SK-N-SH treated with all-trans-retinoic acid at 6 μM for 48 hours (cell line): ENCODE results near the gene CD3D.

Source experiments
- ATAC-seq: fragments of 200-7000 bp; cut with Tn5 transposase; 3 replicates; pipeline ENCODE4 v1.9.1; 2020; ENCODE audit warnings: mild to moderate bottlenecking, moderate library complexity
- BACH2 ChIP-seq: fragments of 250-450 bp; sonication (Bioruptor Pico); IDR thresholded peaks from 2 replicates; pipeline ENCODE4 v1.9.0; 2021; ENCODE audit warnings: mild to moderate bottlenecking, borderline replicate concordance
- CREB5 ChIP-seq: fragments of 250-450 bp; sonication (Bioruptor Pico); IDR thresholded peaks from 2 replicates; pipeline ENCODE4 v1.5.1; 2020; ENCODE audit warnings: low read depth, mild to moderate bottlenecking, moderate library complexity
- CSDC2 ChIP-seq: fragments of 250-450 bp; sonication (Bioruptor Pico); IDR thresholded peaks from 2 replicates; pipeline ENCODE4 v1.5.0; 2020; ENCODE audit warnings: mild to moderate bottlenecking, moderate library complexity
- ESRRG ChIP-seq: fragments of 250-450 bp; sonication (Bioruptor Pico); IDR thresholded peaks from 2 replicates; pipeline ENCODE4 v1.6.1; 2021; ENCODE audit warnings: mild to moderate bottlenecking
- GLIS3 ChIP-seq: fragments of 250-450 bp; sonication (Bioruptor Pico); IDR thresholded peaks from 2 replicates; pipeline ENCODE4 v1.5.0; 2020; ENCODE audit warnings: mild to moderate bottlenecking, moderate library complexity
- ISL1 ChIP-seq: fragments of 250-450 bp; sonication (Bioruptor Pico); IDR thresholded peaks from 2 replicates; pipeline ENCODE4 v2.1.2; 2022; ENCODE audit warnings: mild to moderate bottlenecking, moderate library complexity
- OSR1 ChIP-seq: fragments of 250-450 bp; sonication (Bioruptor Pico); IDR thresholded peaks from 2 replicates; pipeline ENCODE4 v1.8.0; 2022; ENCODE audit warnings: moderate library complexity, mild to moderate bottlenecking, inconsistent platforms
- POU6F1 ChIP-seq: fragments of 250-450 bp; sonication (Bioruptor Pico); IDR thresholded peaks from 2 replicates; pipeline ENCODE4 v1.8.0; 2021; ENCODE audit warnings: low read depth, mild to moderate bottlenecking, moderate library complexity, borderline replicate concordance
- PPARA ChIP-seq: fragments of 250-450 bp; sonication (Bioruptor Pico); IDR thresholded peaks from 2 replicates; pipeline ENCODE4 v1.5.0; 2020; ENCODE audit warnings: mild to moderate bottlenecking, borderline replicate concordance
- TCF4 ChIP-seq: fragments of 250-450 bp; sonication (Bioruptor Pico); IDR thresholded peaks from 2 replicates; pipeline ENCODE4 v1.8.0; 2021; ENCODE audit warnings: mild to moderate bottlenecking, moderate library complexity, borderline replicate concordance
- ZC3H10 ChIP-seq: fragments of 250-450 bp; sonication (Bioruptor Pico); IDR thresholded peaks from 2 replicates; pipeline ENCODE4 v1.5.1; 2021; ENCODE audit warnings: mild to moderate bottlenecking, moderate library complexity
- ZFP3 ChIP-seq: fragments of 250-450 bp; sonication (Bioruptor Pico); IDR thresholded peaks from 2 replicates; pipeline ENCODE4 v1.5.0; 2020; ENCODE audit warnings: mild to moderate bottlenecking, moderate library complexity
- ZFP30 ChIP-seq: fragments of 450-650 bp; formaldehyde crosslinking; IDR thresholded peaks from 2 replicates; pipeline ENCODE4 v1.5.0; 2022; ENCODE audit warnings: mild to moderate bottlenecking, moderate library complexity
- ZNF565 ChIP-seq: fragments of 450-650 bp; formaldehyde crosslinking; conservative IDR thresholded peaks from 2 replicates; pipeline ENCODE4 v1.5.0; 2020; ENCODE audit warnings: low read depth, mild to moderate bottlenecking, moderate library complexity
- ZNF70 ChIP-seq: fragments of 450-650 bp; formaldehyde crosslinking; IDR thresholded peaks from 2 replicates; pipeline ENCODE4 v1.5.0; 2020; ENCODE audit warnings: mild to moderate bottlenecking, moderate library complexity
- ZNF8 ChIP-seq: fragments of 450-650 bp; formaldehyde crosslinking; IDR thresholded peaks from 2 replicates; pipeline ENCODE4 v1.5.0; 2020; ENCODE audit warnings: mild to moderate bottlenecking, moderate library complexity
- TF ChIP-seq, protein P1 (sequence below): fragments of 250-450 bp; sonication (Bioruptor Pico); IDR thresholded peaks from 2 replicates; pipeline ENCODE4 v1.5.0; 2020; ENCODE audit warnings: mild to moderate bottlenecking, moderate library complexity
- TF ChIP-seq, protein P2 (sequence below): fragments of 250-450 bp; sonication (Bioruptor Pico); IDR thresholded peaks from 2 replicates; pipeline ENCODE4 v1.8.0; 2020; ENCODE audit warnings: mild to moderate bottlenecking, moderate library complexity, borderline replicate concordance

CD3D gene

GRCh38 chr11:118340449-118340848 lies 2.1 kb downstream of the CD3D start:
- TF ChIP-seq CREB5 (no peak), TCF4 (CRISPR knock-in tag) (no peak)
- TF ChIP-seq, protein P1, sequence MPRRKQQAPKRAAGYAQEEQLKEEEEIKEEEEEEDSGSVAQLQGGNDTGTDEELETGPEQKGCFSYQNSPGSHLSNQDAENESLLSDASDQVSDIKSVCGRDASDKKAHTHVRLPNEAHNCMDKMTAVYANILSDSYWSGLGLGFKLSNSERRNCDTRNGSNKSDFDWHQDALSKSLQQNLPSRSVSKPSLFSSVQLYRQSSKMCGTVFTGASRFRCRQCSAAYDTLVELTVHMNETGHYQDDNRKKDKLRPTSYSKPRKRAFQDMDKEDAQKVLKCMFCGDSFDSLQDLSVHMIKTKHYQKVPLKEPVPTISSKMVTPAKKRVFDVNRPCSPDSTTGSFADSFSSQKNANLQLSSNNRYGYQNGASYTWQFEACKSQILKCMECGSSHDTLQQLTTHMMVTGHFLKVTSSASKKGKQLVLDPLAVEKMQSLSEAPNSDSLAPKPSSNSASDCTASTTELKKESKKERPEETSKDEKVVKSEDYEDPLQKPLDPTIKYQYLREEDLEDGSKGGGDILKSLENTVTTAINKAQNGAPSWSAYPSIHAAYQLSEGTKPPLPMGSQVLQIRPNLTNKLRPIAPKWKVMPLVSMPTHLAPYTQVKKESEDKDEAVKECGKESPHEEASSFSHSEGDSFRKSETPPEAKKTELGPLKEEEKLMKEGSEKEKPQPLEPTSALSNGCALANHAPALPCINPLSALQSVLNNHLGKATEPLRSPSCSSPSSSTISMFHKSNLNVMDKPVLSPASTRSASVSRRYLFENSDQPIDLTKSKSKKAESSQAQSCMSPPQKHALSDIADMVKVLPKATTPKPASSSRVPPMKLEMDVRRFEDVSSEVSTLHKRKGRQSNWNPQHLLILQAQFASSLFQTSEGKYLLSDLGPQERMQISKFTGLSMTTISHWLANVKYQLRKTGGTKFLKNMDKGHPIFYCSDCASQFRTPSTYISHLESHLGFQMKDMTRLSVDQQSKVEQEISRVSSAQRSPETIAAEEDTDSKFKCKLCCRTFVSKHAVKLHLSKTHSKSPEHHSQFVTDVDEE, result no peak
- no peak for ATAC-seq

DNA sequence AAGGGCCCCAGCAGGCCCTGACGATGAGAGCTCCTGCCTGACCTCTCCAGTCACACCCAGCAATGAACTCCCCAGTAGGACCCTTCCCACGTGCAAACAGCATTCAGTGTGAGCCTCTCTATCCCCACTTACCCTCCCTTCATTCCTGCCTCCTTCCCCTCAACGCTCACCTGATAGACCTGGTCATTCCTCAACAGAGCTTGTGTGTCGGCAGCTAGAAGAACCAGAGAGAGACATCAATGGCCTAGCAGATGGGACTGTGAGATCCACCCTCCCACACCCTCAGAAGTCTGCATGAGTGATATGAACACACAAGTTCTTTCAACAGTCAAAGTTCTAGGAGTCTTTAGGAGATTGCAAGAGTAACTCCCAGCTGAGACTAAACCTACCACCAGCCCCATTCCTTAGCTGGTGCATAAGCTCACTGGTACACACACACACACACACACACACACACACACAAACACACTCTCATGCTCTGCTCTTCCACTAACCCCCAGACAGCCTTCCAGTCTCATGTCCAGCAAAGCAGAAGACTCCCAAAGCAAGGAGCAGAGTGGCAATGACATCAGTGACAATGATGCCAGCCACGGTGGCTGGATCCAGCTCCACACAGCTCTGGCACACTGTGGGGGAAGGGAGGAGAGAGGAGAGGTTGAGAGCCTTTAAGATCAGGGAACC lies 3.1 kb downstream of the CD3D start:
- ATAC-seq, result no peak
- TF ChIP-seq, protein P2, sequence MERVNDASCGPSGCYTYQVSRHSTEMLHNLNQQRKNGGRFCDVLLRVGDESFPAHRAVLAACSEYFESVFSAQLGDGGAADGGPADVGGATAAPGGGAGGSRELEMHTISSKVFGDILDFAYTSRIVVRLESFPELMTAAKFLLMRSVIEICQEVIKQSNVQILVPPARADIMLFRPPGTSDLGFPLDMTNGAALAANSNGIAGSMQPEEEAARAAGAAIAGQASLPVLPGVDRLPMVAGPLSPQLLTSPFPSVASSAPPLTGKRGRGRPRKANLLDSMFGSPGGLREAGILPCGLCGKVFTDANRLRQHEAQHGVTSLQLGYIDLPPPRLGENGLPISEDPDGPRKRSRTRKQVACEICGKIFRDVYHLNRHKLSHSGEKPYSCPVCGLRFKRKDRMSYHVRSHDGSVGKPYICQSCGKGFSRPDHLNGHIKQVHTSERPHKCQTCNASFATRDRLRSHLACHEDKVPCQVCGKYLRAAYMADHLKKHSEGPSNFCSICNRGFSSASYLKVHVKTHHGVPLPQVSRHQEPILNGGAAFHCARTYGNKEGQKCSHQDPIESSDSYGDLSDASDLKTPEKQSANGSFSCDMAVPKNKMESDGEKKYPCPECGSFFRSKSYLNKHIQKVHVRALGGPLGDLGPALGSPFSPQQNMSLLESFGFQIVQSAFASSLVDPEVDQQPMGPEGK (CRISPR knock-in tag), result no peak
- TF ChIP-seq ZFP30 (no peak), TCF4 (CRISPR knock-in tag) (no peak)

- no peak for ATAC-seq
- TF ChIP-seq ZNF8 (CRISPR knock-in tag) (no peak), CREB5 (no peak), ZNF565 (CRISPR knock-in tag) (no peak), PPARA (no peak), CSDC2 (CRISPR knock-in tag) (no peak), POU6F1 (CRISPR knock-in tag) (no peak), OSR1 (CRISPR knock-in tag) (no peak), ZNF70 (CRISPR knock-in tag) (no peak), ESRRG (no peak)
- TF ChIP-seq, protein P1, result no peak
Observed at GRCh38 chr11:118338637-118339061, 3.9 kb downstream of the CD3D start.

- no peak for ATAC-seq
- TF ChIP-seq CSDC2 (CRISPR knock-in tag) (no peak), ZFP30 (no peak), ZC3H10 (CRISPR knock-in tag) (no peak), ISL1 (no peak), BACH2 (no peak), ZFP3 (CRISPR knock-in tag) (no peak), ZNF8 (CRISPR knock-in tag) (no peak), GLIS3 (CRISPR knock-in tag) (no peak)
- TF ChIP-seq, protein P1, result no peak
- TF ChIP-seq, protein P2 (CRISPR knock-in tag), result no peak
Observed at GRCh38 chr11:118334745-118335144, 7.8 kb downstream of the CD3D start.
